DND-41 (cell line): ENCODE results near the gene ERP29.

Experiments used
- ATAC-seq: fragments of 200-7000 bp; cut with Tn5 transposase; 3 replicates; pipeline ENCODE4 v1.9.1; 2021; ENCODE audit warnings: low read depth; ENCODE audit not compliant: insufficient read depth
- DNase-seq: peaks from one replicate; pipeline ENCODE4 v3.0.0-alpha.2; 2020
- H2AFZ ChIP-seq: 2 replicates; pipeline ENCODE4 v1.6.0; 2012; ENCODE audit warnings: low read depth, low read length
- H3K27ac ChIP-seq: 2 replicates; pipeline ENCODE4 v1.5.1; 2012; ENCODE audit warnings: low read length, inconsistent platforms
- H3K27me3 ChIP-seq: fragments of 200-600 bp; sonication (generic); 2 replicates; pipeline ENCODE4 v1.6.0; 2012; ENCODE audit warnings: low read length, mild to moderate bottlenecking, inconsistent platforms; ENCODE audit not compliant: insufficient read depth, poor library complexity
- H3K36me3 ChIP-seq: 2 replicates; pipeline ENCODE4 v1.5.1; 2012; ENCODE audit warnings: low read length, inconsistent platforms; ENCODE audit not compliant: insufficient read depth
- H3K4me1 ChIP-seq: 2 replicates; pipeline ENCODE4 v1.5.1; 2012; ENCODE audit warnings: mild to moderate bottlenecking, low read length; ENCODE audit not compliant: insufficient read depth
- H3K4me2 ChIP-seq: 2 replicates; pipeline ENCODE4 v1.6.0; 2012; ENCODE audit warnings: mild to moderate bottlenecking, moderate library complexity, low read length, inconsistent platforms; ENCODE audit not compliant: insufficient read depth
- H3K4me3 ChIP-seq, 2 experiments: fragments of 200-600 bp in 1 of 2; shearing (Covaris generic) in 1 of 2; 2 replicates each; pipeline ENCODE4 v1.5.1; 2012 to 2016; ENCODE audit warnings: inconsistent platforms in 2 of 2, low read length in 2 of 2, mild to moderate bottlenecking in 2 of 2, low read depth in 1 of 2, moderate library complexity in 1 of 2
- H3K79me2 ChIP-seq: 2 replicates; pipeline ENCODE4 v1.6.0; 2012; ENCODE audit warnings: low read length, inconsistent platforms; ENCODE audit not compliant: insufficient read depth
- H3K9ac ChIP-seq: 2 replicates; pipeline ENCODE4 v1.6.0; 2012; ENCODE audit warnings: low read depth, mild to moderate bottlenecking, inconsistent platforms, low read length, moderate library complexity
- H3K9me3 ChIP-seq: 2 replicates; pipeline ENCODE4 v1.5.1; 2012; ENCODE audit warnings: low read length, moderate library complexity, mild to moderate bottlenecking, inconsistent platforms; ENCODE audit not compliant: insufficient read depth, severe bottlenecking
- H4K20me1 ChIP-seq: 2 replicates; pipeline ENCODE4 v1.6.0; 2012; ENCODE audit warnings: low read length; ENCODE audit not compliant: insufficient read depth
- EZH2 ChIP-seq: IDR thresholded peaks from 3 replicates; pipeline ENCODE4 v1.6.1; 2012; ENCODE audit warnings: borderline replicate concordance, low read depth, mild to moderate bottlenecking, moderate library complexity, low read length, inconsistent platforms; ENCODE audit not compliant: severe bottlenecking
- TF ChIP-seq, protein P1 (sequence below): IDR thresholded peaks from 2 replicates; pipeline ENCODE4 v1.5.1; 2012; ENCODE audit warnings: borderline replicate concordance, low read length, moderate library complexity, mild to moderate bottlenecking; ENCODE audit not compliant: poor library complexity, severe bottlenecking; ENCODE audit errors: extremely low read depth

Gene ERP29

DNA sequence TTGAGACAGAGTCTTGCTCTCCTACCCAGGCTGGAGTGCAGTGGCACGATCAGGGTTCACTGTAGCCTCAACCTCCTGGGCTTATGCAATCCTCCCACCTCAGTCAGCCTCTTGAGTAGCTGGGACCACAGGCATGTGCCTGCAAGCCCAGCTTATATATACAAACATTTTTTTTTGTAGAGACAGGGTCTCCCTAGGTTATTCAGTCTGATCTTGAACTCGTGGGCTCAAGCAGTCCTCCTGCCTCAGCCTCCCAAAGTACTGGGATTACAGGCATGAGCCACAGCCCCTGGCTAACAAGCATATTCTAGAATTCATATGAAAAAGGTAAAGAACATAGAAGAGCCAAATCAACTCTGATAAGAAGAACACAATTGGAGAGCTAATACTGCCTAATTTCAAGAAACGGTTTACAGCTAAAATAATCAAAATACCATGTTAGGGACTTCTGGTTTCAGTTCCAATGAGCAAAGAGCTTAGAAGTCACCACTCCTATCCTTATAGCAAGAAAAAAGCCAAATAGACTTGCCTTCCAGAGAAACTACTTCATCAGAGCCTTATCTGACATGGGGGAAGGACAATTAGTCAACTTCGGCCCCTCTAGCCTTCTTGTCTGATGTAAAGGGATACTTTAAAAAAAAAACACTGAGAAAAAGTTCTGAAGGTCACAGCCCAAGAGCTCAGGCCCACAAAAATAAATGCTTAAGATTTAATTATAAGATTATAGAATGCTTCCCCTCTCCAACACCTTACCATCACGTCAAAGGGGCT is 37.9 kb upstream of the ERP29 start:
- Histone ChIP-seq H3K79me2 (no peaks in the 10 kb centered on the region), H4K20me1 (no peaks in the 10 kb centered on the region), H3K27me3 (no peaks in the 10 kb centered on the region), H3K9ac (no peak overlapping the region), H3K27ac (no peak overlapping the region), H3K4me3 (no peak overlapping the region), H3K4me2 (no peak overlapping the region), H3K36me3 (no peaks in the 10 kb centered on the region), H3K4me1 (no peaks in the 10 kb centered on the region), H3K9me3 (peaks cover 8% of the 10 kb centered on the region), H2AFZ (no peak overlapping the region)
- ATAC-seq: no peak
- no peak for DNase-seq
- TF ChIP-seq EZH2: no peak
- TF ChIP-seq, protein P1, sequence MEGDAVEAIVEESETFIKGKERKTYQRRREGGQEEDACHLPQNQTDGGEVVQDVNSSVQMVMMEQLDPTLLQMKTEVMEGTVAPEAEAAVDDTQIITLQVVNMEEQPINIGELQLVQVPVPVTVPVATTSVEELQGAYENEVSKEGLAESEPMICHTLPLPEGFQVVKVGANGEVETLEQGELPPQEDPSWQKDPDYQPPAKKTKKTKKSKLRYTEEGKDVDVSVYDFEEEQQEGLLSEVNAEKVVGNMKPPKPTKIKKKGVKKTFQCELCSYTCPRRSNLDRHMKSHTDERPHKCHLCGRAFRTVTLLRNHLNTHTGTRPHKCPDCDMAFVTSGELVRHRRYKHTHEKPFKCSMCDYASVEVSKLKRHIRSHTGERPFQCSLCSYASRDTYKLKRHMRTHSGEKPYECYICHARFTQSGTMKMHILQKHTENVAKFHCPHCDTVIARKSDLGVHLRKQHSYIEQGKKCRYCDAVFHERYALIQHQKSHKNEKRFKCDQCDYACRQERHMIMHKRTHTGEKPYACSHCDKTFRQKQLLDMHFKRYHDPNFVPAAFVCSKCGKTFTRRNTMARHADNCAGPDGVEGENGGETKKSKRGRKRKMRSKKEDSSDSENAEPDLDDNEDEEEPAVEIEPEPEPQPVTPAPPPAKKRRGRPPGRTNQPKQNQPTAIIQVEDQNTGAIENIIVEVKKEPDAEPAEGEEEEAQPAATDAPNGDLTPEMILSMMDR: no peak

DNA sequence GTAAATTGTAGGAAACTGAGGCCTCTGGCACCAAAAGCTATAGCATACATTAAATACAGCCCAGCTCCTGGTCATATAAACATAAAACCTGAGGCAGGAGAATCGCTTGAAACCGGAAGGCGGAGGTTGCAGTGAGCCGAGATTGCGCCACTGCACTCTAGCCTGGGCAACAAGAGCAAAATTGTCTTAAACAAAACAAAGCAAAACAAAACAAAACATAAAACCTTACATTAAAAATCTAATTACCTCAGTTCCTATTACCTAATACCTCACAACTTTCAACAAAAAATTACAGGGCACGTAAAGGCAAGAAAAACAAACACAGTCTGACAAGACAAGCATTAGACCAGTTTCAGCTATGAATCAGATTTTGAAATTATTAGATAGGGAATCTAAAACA is 36.9 kb upstream of the ERP29 start:
- H3K4me1 ChIP-seq: no peaks in the 10 kb centered on the region
- ATAC-seq (no peak), DNase-seq (no peak)
- no peak overlapping the region for H3K9ac ChIP-seq
- peaks cover 4% of the 10 kb centered on the region for H3K9me3 ChIP-seq
- H3K27me3 ChIP-seq: no peaks in the 10 kb centered on the region
- H3K4me3 ChIP-seq: no peak overlapping the region
- H3K79me2 ChIP-seq: no peaks in the 10 kb centered on the region
- no peak overlapping the region for H2AFZ ChIP-seq
- H3K4me2 ChIP-seq: no peak overlapping the region
- H4K20me1 ChIP-seq: no peaks in the 10 kb centered on the region
- no peaks in the 10 kb centered on the region for H3K36me3 ChIP-seq
- H3K27ac ChIP-seq: no peak overlapping the region
- TF ChIP-seq EZH2: no peak
- TF ChIP-seq, protein P1: no peak

DNA sequence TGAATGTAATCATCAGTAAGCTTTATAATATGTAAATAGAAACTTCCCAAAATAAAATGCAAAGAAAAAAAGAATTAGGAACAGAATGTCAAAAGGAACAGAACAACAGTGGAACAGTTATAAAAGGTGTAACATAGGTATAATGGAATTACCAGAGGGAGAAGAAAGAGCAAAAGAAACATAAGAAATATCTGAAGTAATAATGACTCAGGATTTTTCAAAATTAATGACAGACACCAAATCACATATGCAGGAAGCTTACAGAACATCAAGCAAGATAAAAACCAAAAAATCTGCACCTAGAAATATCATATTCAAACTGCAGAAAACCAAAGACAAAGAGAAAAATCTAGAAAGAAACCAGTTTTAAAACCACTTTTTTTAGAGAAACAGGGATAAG is 36.4 kb upstream of the ERP29 start:
- DNase-seq (no peak), ATAC-seq (no peak)
- Histone ChIP-seq H3K4me2 (no peak overlapping the region), H3K4me3 (no peak overlapping the region), H3K9ac (no peak overlapping the region), H3K27ac (no peak overlapping the region), H3K79me2 (no peaks in the 10 kb centered on the region), H2AFZ (no peak overlapping the region), H3K36me3 (no peaks in the 10 kb centered on the region), H3K4me1 (no peaks in the 10 kb centered on the region), H3K9me3 (no peaks in the 10 kb centered on the region), H3K27me3 (no peaks in the 10 kb centered on the region), H4K20me1 (no peaks in the 10 kb centered on the region)
- TF ChIP-seq, protein P1: no peak
- TF ChIP-seq EZH2: no peak
